HG03565 (cell line): ENCODE measurements around the gene COL23A1.

ENCODE experiments used
- ATAC-seq: cut with Tn5 transposase; IDR thresholded peaks from one replicate; pipeline ENCODE4 v1.9.1; 2021; ENCODE audit warnings: mild to moderate bottlenecking, moderate library complexity; ENCODE audit not compliant: unreplicated experiment

The COL23A1 gene

GRCh38 chr5:178478370-178478769 is 111.8 kb downstream of the COL23A1 start:
- no peak for ATAC-seq

- ATAC-seq = no peak
Measured at GRCh38 chr5:178477802-178478201, 112.4 kb downstream of the COL23A1 start.

GRCh38 chr5:178476972-178477754 is 113.0 kb downstream of the COL23A1 start:
- no peak for ATAC-seq

GRCh38 chr5:178476531-178476930 is 113.7 kb downstream of the COL23A1 start:
- no peak for ATAC-seq

GRCh38 chr5:178475422-178475821 is 114.8 kb downstream of the COL23A1 start:
- ATAC-seq = no peak

GRCh38 chr5:178474562-178475184 is 115.5 kb downstream of the COL23A1 start:
- no peak for ATAC-seq

GRCh38 chr5:178473854-178474253 is 116.3 kb downstream of the COL23A1 start:
- no peak for ATAC-seq

GRCh38 chr5:178472138-178472537 is 118.1 kb downstream of the COL23A1 start:
- no peak for ATAC-seq

GRCh38 chr5:178471711-178472110 is 118.5 kb downstream of the COL23A1 start:
- ATAC-seq = no peak

- no peak for ATAC-seq
Measured at GRCh38 chr5:178470760-178471025, 119.5 kb downstream of the COL23A1 start.

GRCh38 chr5:178469975-178470759 is 120.0 kb downstream of the COL23A1 start:
- no peak for ATAC-seq

GRCh38 chr5:178469011-178469974 is 120.9 kb downstream of the COL23A1 start:
- ATAC-seq = no peak

- no peak for ATAC-seq
Measured at GRCh38 chr5:178468196-178468685, 122.0 kb downstream of the COL23A1 start.

GRCh38 chr5:178467568-178468195 is 122.5 kb downstream of the COL23A1 start:
- no peak for ATAC-seq

GRCh38 chr5:178467205-178467567 is 123.0 kb downstream of the COL23A1 start:
- no peak for ATAC-seq

GRCh38 chr5:178466342-178466741 is 123.9 kb downstream of the COL23A1 start:
- no peak for ATAC-seq

- ATAC-seq = no peak
Measured at GRCh38 chr5:178465861-178466288, 124.3 kb downstream of the COL23A1 start.

GRCh38 chr5:178465228-178465860 is 124.8 kb downstream of the COL23A1 start:
- no peak for ATAC-seq

GRCh38 chr5:178464431-178465048 is 125.7 kb downstream of the COL23A1 start:
- no peak for ATAC-seq
